CD8-positive, alpha-beta memory T cell (primary cell): ENCODE results near the gene VPS13A. TPM values are rescaled to one million over a fixed set of nuclear protein-coding genes. Genes with fewer than 3 reads are reported as not detected.
"Not testable (repeated sequence)": the region's sequence is repeated elsewhere in the genome, so short reads cannot be mapped to it uniquely, and the experiment has no call there.

Experiments used
- CTCF ChIA-PET: fragments of 350-600 bp; sonication (Branson Sonifier 250); formaldehyde crosslinking; loops from one replicate; lab custom pipeline; 2021; ENCODE audit warnings: antibody characterized with exemption; lab: Charles Lee
- POLR2A ChIA-PET: fragments of 350-600 bp; sonication (Branson Sonifier 250); formaldehyde crosslinking; loops from one replicate; lab custom pipeline; 2021; ENCODE audit warnings: antibody characterized with exemption; lab: Charles Lee
- DNase-seq, 5 donors: peaks; one replicate each; pipeline versions ENCODE4 v3.0.0 to v3.0.0-alpha.2; 2020 to 2022; ENCODE audit warnings: mixed read lengths in 1 of 5
- H3K27ac ChIP-seq: one replicate; pipeline ENCODE4 v1.7.0; 2013; ENCODE audit warnings: low read depth, mild to moderate bottlenecking, low read length, moderate library complexity
- H3K27me3 ChIP-seq: 2 replicates; pipeline ENCODE4 v1.7.0; 2013; ENCODE audit warnings: low read length, mild to moderate bottlenecking; ENCODE audit not compliant: insufficient read depth, poor library complexity, severe bottlenecking
- H3K36me3 ChIP-seq: 2 replicates; pipeline ENCODE4 v1.7.0; 2013; ENCODE audit warnings: mild to moderate bottlenecking, low read length, moderate library complexity; ENCODE audit not compliant: insufficient read depth
- H3K4me1 ChIP-seq: 2 replicates; pipeline ENCODE4 v1.7.0; 2013; ENCODE audit warnings: mild to moderate bottlenecking, low read length, moderate library complexity; ENCODE audit not compliant: insufficient read depth
- H3K4me3 ChIP-seq: 2 replicates; pipeline ENCODE4 v1.7.0; 2013; ENCODE audit warnings: mild to moderate bottlenecking, low read length
- H3K9me3 ChIP-seq: 2 replicates; pipeline ENCODE4 v1.7.0; 2013; ENCODE audit warnings: mild to moderate bottlenecking, low read length
- H3K27ac Mint-ChIP-seq, 8 donors: one replicate each; pipeline ENCODE4 v1.8.0; 2020 to 2021; ENCODE audit warnings: mixed read lengths in 8 of 8, mild to moderate bottlenecking in 6 of 8, inconsistent platforms in 3 of 8, moderate library complexity in 3 of 8
- H3K27me3 Mint-ChIP-seq, 2 donors: one replicate each; pipeline ENCODE4 v1.8.0; 2020 to 2021; ENCODE audit warnings: mixed read lengths in 2 of 2, mild to moderate bottlenecking in 1 of 2, moderate library complexity in 1 of 2
- H3K36me3 Mint-ChIP-seq, 3 donors: one replicate each; pipeline ENCODE4 v1.8.0; 2020 to 2021; ENCODE audit warnings: mixed read lengths in 3 of 3, inconsistent platforms in 1 of 3, mild to moderate bottlenecking in 1 of 3
- H3K4me1 Mint-ChIP-seq, 3 donors: one replicate each; pipeline ENCODE4 v1.8.0; 2020 to 2021; ENCODE audit warnings: mixed read lengths in 3 of 3, inconsistent platforms in 1 of 3, mild to moderate bottlenecking in 1 of 3
- H3K4me3 Mint-ChIP-seq, 7 donors: one replicate each; pipeline ENCODE4 v1.8.0; 2020 to 2021; ENCODE audit warnings: mixed read lengths in 7 of 7, mild to moderate bottlenecking in 6 of 7, moderate library complexity in 4 of 7, inconsistent platforms in 2 of 7
- H3K9me3 Mint-ChIP-seq, 5 donors: one replicate each; pipeline ENCODE4 v1.8.0; 2020 to 2022; ENCODE audit warnings: mixed read lengths in 5 of 5, mild to moderate bottlenecking in 3 of 5, moderate library complexity in 2 of 5, inconsistent platforms in 1 of 5
- polyA plus RNA-seq: library from polyadenylated mRNA; unstranded; fragments of 300-500 nt; fragmentation: Illumina TruSeq; gene quantifications from one replicate; pipeline ENCODE4 v1.2.3, GENCODE V29; 2021
- total RNA-seq, 2 experiments: library from RNA; stranded (reverse); gene quantifications; one replicate each; pipeline ENCODE4 v1.2.3, GENCODE V29; 2021

The VPS13A gene
- total and polyA plus RNA-seq, 3 experiments from 2014 or later = 4.4 to 29.8 (median 29.7) TPM

DNA sequence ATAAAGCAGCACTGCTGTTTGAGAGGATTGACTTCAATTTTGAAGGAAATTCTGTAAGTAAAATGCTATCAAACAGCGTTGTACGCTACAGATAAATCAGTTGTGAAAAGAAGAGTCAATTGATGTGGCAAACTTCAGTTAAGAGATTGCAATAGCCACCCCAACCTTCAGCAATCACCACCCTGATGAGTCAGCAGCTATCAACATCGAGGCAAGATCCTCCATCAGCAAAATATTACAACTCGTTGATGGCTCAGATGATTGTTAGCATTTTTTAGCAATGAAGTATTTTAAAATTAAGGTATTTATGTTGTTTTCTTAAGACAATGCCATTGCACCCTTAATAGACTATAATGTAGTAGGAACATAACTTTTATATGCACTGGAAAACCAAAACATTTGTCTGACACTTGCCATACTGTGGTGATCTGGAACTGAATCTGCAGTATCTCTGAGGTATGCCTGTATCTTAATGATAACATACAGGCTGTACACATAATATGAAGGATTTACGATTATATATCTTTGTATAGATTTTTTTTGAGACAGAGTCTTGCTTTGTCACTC, 47.5 kb downstream of the VPS13A start:
- H3K4me1 ChIP-seq = no peaks in the 10 kb centered on the region
- no peak overlapping the region for H3K27ac Mint-ChIP-seq
- H3K36me3 Mint-ChIP-seq = peaks cover 16 to 75% (median 38%) of the 10 kb centered on the region in 3 donors
- no peaks in the 10 kb centered on the region for H3K9me3 ChIP-seq
- no peak overlapping the region for H3K4me3 ChIP-seq
- no peaks in the 10 kb centered on the region for H3K4me1 Mint-ChIP-seq
- no peaks in the 10 kb centered on the region for H3K9me3 Mint-ChIP-seq
- no peak overlapping the region for H3K27ac ChIP-seq
- ChIA-PET POLR2A (no interaction called here), CTCF (no interaction called here)
- H3K36me3 ChIP-seq = peaks cover 8% of the 10 kb centered on the region
- no peak for DNase-seq
- no peaks in the 10 kb centered on the region for H3K27me3 Mint-ChIP-seq
- H3K27me3 ChIP-seq = no peaks in the 10 kb centered on the region
- H3K4me3 Mint-ChIP-seq = no peak overlapping the region

DNA sequence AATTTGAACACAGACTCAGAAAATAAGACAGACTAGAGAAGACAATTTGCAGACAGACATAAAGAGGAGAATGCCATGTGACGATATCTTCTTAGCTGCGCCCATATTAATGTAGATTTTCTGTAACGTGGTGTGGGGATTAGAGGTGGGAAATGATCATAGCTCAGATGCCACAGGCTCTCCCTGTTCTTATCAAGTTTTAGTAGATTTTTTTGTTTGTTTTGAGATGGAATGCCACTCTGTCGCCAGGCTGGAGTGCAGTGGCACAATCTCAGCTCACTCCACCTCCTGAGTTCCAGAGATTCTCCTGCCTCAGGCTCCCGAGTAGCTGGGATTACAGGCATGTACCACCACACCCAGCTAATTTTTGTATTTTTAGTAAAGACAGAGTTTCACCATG, 59.4 kb downstream of the VPS13A start:
- H3K36me3 Mint-ChIP-seq = peaks cover 19 to 56% (median 25%) of the 10 kb centered on the region in 3 donors
- H3K27ac Mint-ChIP-seq = no peak overlapping the region
- H3K36me3 ChIP-seq = peaks cover 8% of the 10 kb centered on the region
- H3K4me1 ChIP-seq = no peaks in the 10 kb centered on the region
- no peak overlapping the region for H3K4me3 Mint-ChIP-seq
- H3K4me3 ChIP-seq = no peak overlapping the region
- H3K27me3 Mint-ChIP-seq = no peaks in the 10 kb centered on the region
- H3K4me1 Mint-ChIP-seq = peaks cover 0 to 13% (median 0%) of the 10 kb centered on the region in 3 donors
- CTCF ChIA-PET = no interaction called here
- POLR2A ChIA-PET = no interaction called here
- no peaks in the 10 kb centered on the region for H3K9me3 Mint-ChIP-seq
- no peak overlapping the region for H3K27ac ChIP-seq
- H3K27me3 ChIP-seq = no peaks in the 10 kb centered on the region
- DNase-seq = no peak
- no peaks in the 10 kb centered on the region for H3K9me3 ChIP-seq

DNA sequence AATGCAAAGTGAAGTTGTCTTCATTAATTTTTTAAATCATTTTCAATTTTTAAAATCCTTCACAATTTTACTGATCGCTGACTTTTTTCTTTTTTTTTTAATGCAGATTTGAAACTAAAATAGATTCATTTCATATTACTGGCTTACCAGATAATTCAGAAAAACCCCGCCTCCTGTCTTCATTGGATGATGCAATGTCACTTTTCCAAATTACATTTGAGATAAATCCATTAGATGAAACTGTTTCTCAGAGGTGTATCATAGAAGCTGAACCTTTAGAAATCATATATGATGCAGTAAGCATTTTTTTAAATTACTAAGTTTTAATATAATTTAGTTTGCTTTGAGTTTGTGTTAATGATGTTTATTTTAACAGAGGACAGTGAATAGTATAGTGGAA, 60.6 kb downstream of the VPS13A start:
- H3K9me3 ChIP-seq = no peaks in the 10 kb centered on the region
- Mint-ChIP-seq H3K9me3 (no peaks in the 10 kb centered on the region), H3K36me3 (peaks cover 11 to 55% (median 21%) of the 10 kb centered on the region in 3 donors), H3K27me3 (no peaks in the 10 kb centered on the region), H3K27ac (no peak overlapping the region), H3K4me3 (no peak overlapping the region), H3K4me1 (peaks cover 0 to 13% (median 0%) of the 10 kb centered on the region in 3 donors)
- no peaks in the 10 kb centered on the region for H3K27me3 ChIP-seq
- H3K4me1 ChIP-seq = no peaks in the 10 kb centered on the region
- no peak for DNase-seq
- POLR2A ChIA-PET = no interaction called here
- H3K36me3 ChIP-seq = peaks cover 10% of the 10 kb centered on the region
- CTCF ChIA-PET = no interaction called here
- no peak overlapping the region for H3K4me3 ChIP-seq
- no peak overlapping the region for H3K27ac ChIP-seq

DNA sequence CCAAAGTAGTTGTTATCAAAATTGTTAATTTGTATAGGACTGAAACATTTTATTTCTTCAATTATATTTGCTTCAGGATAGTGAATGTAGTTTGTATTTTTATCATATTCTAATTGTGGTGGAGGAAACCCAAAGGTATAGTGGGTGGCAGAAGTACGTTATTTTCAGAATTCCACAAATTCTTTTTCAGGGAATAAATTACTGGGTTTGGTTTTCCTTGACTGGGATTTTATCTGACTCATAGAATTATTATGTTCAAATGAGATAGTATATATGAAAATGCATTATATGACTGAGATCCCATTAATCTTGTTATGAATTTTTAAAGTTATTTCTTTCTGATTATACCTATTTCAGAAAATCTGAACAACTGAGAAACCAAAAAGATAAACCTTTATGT, 73.7 kb downstream of the VPS13A start:
- Mint-ChIP-seq H3K9me3 (peaks cover 3 to 8% (median 4%) of the 10 kb centered on the region in 5 donors), H3K4me3 (no peak overlapping the region), H3K36me3 (peaks cover 25 to 57% (median 43%) of the 10 kb centered on the region in 3 donors), H3K27me3 (no peaks in the 10 kb centered on the region), H3K4me1 (peaks cover 0 to 6% (median 0%) of the 10 kb centered on the region in 3 donors), H3K27ac (no peak overlapping the region)
- Histone ChIP-seq H3K27me3 (no peaks in the 10 kb centered on the region), H3K4me3 (no peak overlapping the region), H3K36me3 (no peaks in the 10 kb centered on the region), H3K4me1 (no peaks in the 10 kb centered on the region), H3K27ac (no peak overlapping the region), H3K9me3 (peaks cover under 1% of the 10 kb centered on the region)
- CTCF ChIA-PET = no interaction called here
- no peak for DNase-seq
- POLR2A ChIA-PET = no interaction called here

DNA sequence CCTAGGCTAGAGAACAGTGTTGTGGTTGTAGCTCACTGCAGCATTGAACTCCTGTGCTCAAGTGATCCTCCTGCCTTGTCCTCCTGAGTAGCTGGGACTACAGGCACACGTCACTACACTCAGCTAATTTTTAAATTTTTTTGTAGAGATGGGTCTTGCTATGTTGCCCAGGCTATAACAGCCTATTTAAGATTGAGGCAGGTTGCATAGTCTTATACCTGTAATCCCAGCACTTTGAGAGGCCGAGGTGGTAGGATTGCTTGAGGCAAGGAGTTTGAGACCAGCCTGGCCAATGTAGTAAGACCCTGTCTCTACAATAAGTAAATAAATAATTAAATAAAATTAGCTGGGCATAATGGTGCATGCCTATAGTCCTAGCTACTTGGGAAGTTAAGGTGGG, 79.9 kb downstream of the VPS13A start:
- no peaks in the 10 kb centered on the region for H3K4me1 ChIP-seq
- CTCF ChIA-PET = no interaction called here
- H3K36me3 ChIP-seq = no peaks in the 10 kb centered on the region
- Mint-ChIP-seq H3K4me1 (peaks cover 0 to 14% (median 1%) of the 10 kb centered on the region in 3 donors), H3K4me3 (no peak overlapping the region), H3K27ac (no peak overlapping the region), H3K9me3 (peaks cover 6 to 16% (median 9%) of the 10 kb centered on the region in 5 donors), H3K27me3 (no peaks in the 10 kb centered on the region), H3K36me3 (peaks cover 32 to 69% (median 53%) of the 10 kb centered on the region in 3 donors)
- DNase-seq = no peak
- H3K4me3 ChIP-seq = no peak overlapping the region
- H3K27me3 ChIP-seq = no peaks in the 10 kb centered on the region
- no peak overlapping the region for H3K27ac ChIP-seq
- peaks cover 5% of the 10 kb centered on the region for H3K9me3 ChIP-seq
- POLR2A ChIA-PET = no interaction called here

DNA sequence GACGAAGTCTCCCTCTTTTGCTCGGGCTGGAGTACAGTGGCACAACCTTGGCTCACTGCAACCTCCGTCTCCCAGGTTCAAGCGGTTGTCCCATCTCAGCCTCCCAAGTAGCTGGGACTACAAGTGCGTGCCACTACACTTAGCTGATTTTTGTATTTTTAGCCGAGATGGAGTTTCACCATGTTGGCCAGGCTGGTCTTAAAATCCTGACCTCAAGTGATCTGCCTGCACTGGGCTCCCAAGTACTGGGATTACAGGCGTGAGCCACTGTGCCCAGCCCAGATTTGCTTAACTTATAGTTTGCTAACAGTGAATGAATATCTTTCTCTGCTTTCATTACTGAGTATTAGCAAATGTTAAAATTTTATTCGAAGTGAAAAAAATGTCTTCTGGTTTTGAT, 84.3 kb downstream of the VPS13A start:
- Histone ChIP-seq H3K36me3 (no peaks in the 10 kb centered on the region), H3K9me3 (no peaks in the 10 kb centered on the region), H3K27ac (no peak overlapping the region), H3K27me3 (no peaks in the 10 kb centered on the region), H3K4me1 (no peaks in the 10 kb centered on the region), H3K4me3 (no peak overlapping the region)
- H3K36me3 Mint-ChIP-seq = peaks cover 44 to 69% (median 57%) of the 10 kb centered on the region in 3 donors
- POLR2A ChIA-PET = no interaction called here
- H3K4me3 Mint-ChIP-seq = no peak overlapping the region
- CTCF ChIA-PET = no interaction called here
- no peak for DNase-seq
- H3K9me3 Mint-ChIP-seq = peaks cover 7 to 19% (median 11%) of the 10 kb centered on the region in 5 donors
- no peak overlapping the region for H3K27ac Mint-ChIP-seq
- peaks cover 0 to 18% (median 10%) of the 10 kb centered on the region in 3 donors for H3K4me1 Mint-ChIP-seq
- no peaks in the 10 kb centered on the region for H3K27me3 Mint-ChIP-seq

DNA sequence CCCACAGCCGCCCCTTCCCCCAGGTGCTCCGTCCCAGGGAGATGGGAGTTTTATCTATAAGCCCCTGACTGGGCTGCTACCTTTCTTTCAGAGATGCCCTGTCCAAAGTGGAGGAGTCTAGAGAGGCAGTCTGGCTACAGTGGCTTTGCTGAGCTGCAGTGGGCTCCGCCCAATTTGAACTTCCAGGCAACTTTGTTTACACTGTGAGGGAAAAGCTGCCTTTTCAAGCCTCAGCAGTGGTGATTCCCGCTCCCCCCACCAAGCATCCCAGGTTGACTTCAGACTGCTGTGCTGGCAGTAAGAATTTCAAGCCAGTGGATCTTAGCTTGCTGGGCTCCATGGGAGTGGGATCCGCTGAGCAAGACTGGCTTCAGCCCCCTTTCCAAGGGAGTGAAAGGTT, 90.4 kb downstream of the VPS13A start:
- Mint-ChIP-seq H3K36me3 (peaks cover 37 to 62% (median 50%) of the 10 kb centered on the region in 3 donors), H3K9me3 (peaks cover 7 to 17% (median 10%) of the 10 kb centered on the region in 5 donors), H3K4me1 (peaks cover 0 to 14% (median 9%) of the 10 kb centered on the region in 3 donors)
- H3K9me3 ChIP-seq, H3K27me3 ChIP-seq, CTCF ChIA-PET, H3K4me1 ChIP-seq, H3K27ac ChIP-seq, DNase-seq, H3K27me3 Mint-ChIP-seq, H3K4me3 Mint-ChIP-seq, POLR2A ChIA-PET, H3K27ac Mint-ChIP-seq, H3K36me3 ChIP-seq, H3K4me3 ChIP-seq: not testable (repeated sequence)

DNA sequence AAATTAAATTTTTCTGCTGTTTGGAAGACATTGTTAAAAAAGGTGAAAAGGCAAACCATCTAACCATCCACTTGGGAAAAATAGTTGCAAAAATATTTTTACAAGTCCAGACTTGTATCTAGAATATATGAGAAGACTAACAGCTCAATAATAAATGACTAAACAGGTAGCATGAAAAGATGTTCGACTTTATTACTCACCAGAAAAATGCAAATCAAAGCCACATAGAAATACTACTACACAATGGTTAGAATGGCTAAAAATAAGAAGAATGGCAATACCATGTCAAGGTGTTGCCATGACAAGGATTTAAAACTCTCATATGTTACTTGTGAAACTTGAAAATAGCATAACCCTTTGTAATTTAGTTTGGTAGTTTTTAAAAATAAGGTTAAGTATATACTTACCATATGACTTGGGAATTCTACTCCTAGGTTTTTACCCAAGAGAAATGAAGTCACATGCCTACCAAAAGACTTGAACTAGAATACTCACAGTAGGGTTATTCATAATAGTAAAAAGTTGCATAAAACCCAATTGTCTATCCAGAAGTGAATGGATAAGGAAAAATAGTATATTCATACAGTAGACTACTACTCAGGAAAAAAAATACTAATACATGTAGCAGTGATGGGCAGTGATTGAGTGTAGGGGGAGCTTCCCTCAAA, 93.8 kb downstream of the VPS13A start:
- Mint-ChIP-seq H3K27me3 (no peaks in the 10 kb centered on the region), H3K4me3 (no peak overlapping the region), H3K4me1 (peaks cover 0 to 2% (median under 1%) of the 10 kb centered on the region in 3 donors), H3K27ac (peak overlapping the region in 1 of 8 donors; percentile 35), H3K36me3 (peaks cover 18 to 44% (median 21%) of the 10 kb centered on the region in 3 donors), H3K9me3 (peaks cover 0 to 3% (median under 1%) of the 10 kb centered on the region in 5 donors)
- CTCF ChIA-PET = no interaction called here
- H3K9me3 ChIP-seq = no peaks in the 10 kb centered on the region
- H3K27ac ChIP-seq = no peak overlapping the region
- no peaks in the 10 kb centered on the region for H3K36me3 ChIP-seq
- DNase-seq = no peak
- no peaks in the 10 kb centered on the region for H3K27me3 ChIP-seq
- H3K4me1 ChIP-seq = no peaks in the 10 kb centered on the region
- POLR2A ChIA-PET = no interaction called here
- H3K4me3 ChIP-seq = no peak overlapping the region
